Thyroid gland (tissue), 4 donors: ENCODE data around the gene PFN3.

ENCODE experiments used
- CTCF ChIP-seq, 6 experiments: fragments of 200-600 bp in 3 of 6; fragments of 450-650 bp in 3 of 6; sonication (generic) in 3 of 6; IDR thresholded peaks; one replicate each; pipeline ENCODE4 v1.5.1; 2016 to 2019; ENCODE audit warnings: antibody characterized with exemption in 6 of 6, mild to moderate bottlenecking in 2 of 6, inconsistent platforms in 1 of 6, moderate library complexity in 1 of 6
- POLR2A ChIP-seq, 2 donors: fragments of 450-650 bp; IDR thresholded peaks; one replicate each; pipeline ENCODE4 v1.6.1; 2017; ENCODE audit warnings: antibody characterized with exemption in 2 of 2, mild to moderate bottlenecking in 2 of 2, moderate library complexity in 1 of 2

GRCh38 chr5:177426566-177427210 lies 26.2 kb upstream of the PFN3 start, which contains the start of gene GRK6:
- TF ChIP-seq CTCF (IDR thresholded peaks at IDR 0.05) (no peak), POLR2A (IDR thresholded peaks at IDR 0.05) (peak; percentile 30 to 76)
